K562 (cell line): ENCODE results near the gene ISG20. TPM values are rescaled to one million over a fixed set of nuclear protein-coding genes. Genes with fewer than 3 reads are reported as not detected.

Experiments
- ATAC-seq: fragments of 200-7000 bp; cut with Tn5 transposase; 3 replicates; pipeline ENCODE4 v1.9.1; 2020; ENCODE audit warnings: moderate library complexity
- BruUV-seq: library from RNA; stranded (reverse); fragments of 400-500 nt; replicated peaks from 2 replicates; lab custom pipeline; 2021; lab: Mats Ljungman, UMichigan
- CTCF ChIA-PET: fragments of 300-600 bp; formaldehyde crosslinking; extraction: SDS; loops from one replicate; lab custom pipeline; 2021; ENCODE audit warnings: low intra/inter-chr PET ratio; lab: Yijun Ruan, JAX
- POLR2A ChIA-PET: fragments of 300-600, 350-650 bp; sonication (Branson Sonifier 250); formaldehyde crosslinking; extraction: SDS; loops from one replicate; lab custom pipeline; 2021; ENCODE audit warnings: antibody characterized with exemption, inconsistent platforms; lab: Yijun Ruan, JAX
- DNase-seq, 4 experiments: peaks; one replicate each; pipeline versions ENCODE4 v3.0.0 to v3.0.0-alpha.2; 2011 to 2018; ENCODE audit warnings: low spot score in 3 of 4, mixed read lengths in 3 of 4; ENCODE audit errors: extremely low read depth in 1 of 4
- FAIRE-seq: peaks from 2 replicates; lab custom pipeline; 2011; peaks lifted over from hg19 to GRCh38; lab: Jason Lieb, UNC
- H2AFZ ChIP-seq: 2 replicates; pipeline ENCODE4 v1.6.0; 2011; ENCODE audit warnings: low read depth, low read length, control low read depth, inconsistent platforms
- H3K27ac ChIP-seq: fragments of 200-600 bp; 3 replicates; pipeline ENCODE4 v1.8.0; 2011; ENCODE audit warnings: low read depth, mild to moderate bottlenecking, control low read depth, inconsistent platforms, low read length, moderate library complexity, mixed read lengths; ENCODE audit errors: extremely low read depth
- H3K27me3 ChIP-seq, 2 experiments: fragments of 300-600 bp in 1 of 2; 2 replicates in 1 of 2; 3 replicates in 1 of 2; pipeline versions ENCODE4 v1.6.0 to v1.8.0; 2011; ENCODE audit warnings: inconsistent platforms in 2 of 2, low read length in 2 of 2, mild to moderate bottlenecking in 1 of 2, mixed read lengths in 1 of 2, moderate library complexity in 1 of 2; ENCODE audit not compliant: control insufficient read depth in 2 of 2, insufficient read depth in 2 of 2
- H3K36me3 ChIP-seq: fragments of 300-600 bp; 3 replicates; pipeline ENCODE4 v1.8.0; 2011; ENCODE audit warnings: mild to moderate bottlenecking, low read length, inconsistent platforms; ENCODE audit not compliant: control insufficient read depth, insufficient read depth
- H3K4me1 ChIP-seq, 2 experiments: fragments of 200-600 bp in 1 of 2; replicated peaks in 1 of 2; 2 replicates in 1 of 2; 3 replicates in 1 of 2; pipeline versions ENCODE4 v1.5.1 to v1.8.0; 2011; ENCODE audit warnings: inconsistent platforms in 2 of 2, low read length in 2 of 2, mild to moderate bottlenecking in 1 of 2, mixed read lengths in 1 of 2, moderate library complexity in 1 of 2; ENCODE audit not compliant: control insufficient read depth in 2 of 2, insufficient read depth in 2 of 2
- H3K4me2 ChIP-seq: 2 replicates; pipeline ENCODE4 v1.6.1; 2011; ENCODE audit warnings: low read length, control low read depth, inconsistent platforms, mixed read lengths; ENCODE audit not compliant: insufficient read depth
- H3K4me3 ChIP-seq: fragments of 200-600 bp; sonication (generic), shearing (Covaris generic); 2 replicates; pipeline ENCODE4 v1.5.1; 2016; ENCODE audit warnings: control low read depth, inconsistent platforms
- H3K79me2 ChIP-seq: fragments of 200-600 bp; 3 replicates; pipeline ENCODE4 v1.8.0; 2011; ENCODE audit warnings: low read length, inconsistent platforms; ENCODE audit not compliant: control insufficient read depth, insufficient read depth
- H3K9ac ChIP-seq, 2 experiments: 2 replicates each; pipeline versions ENCODE4 v1.6.0 to v1.6.1; 2011; ENCODE audit warnings: low read depth in 2 of 2, low read length in 2 of 2, control low read depth in 1 of 2, inconsistent platforms in 1 of 2, mild to moderate bottlenecking in 1 of 2, mixed read lengths in 1 of 2; ENCODE audit not compliant: insufficient read depth in 1 of 2
- H3K9me1 ChIP-seq: one replicate; pipeline ENCODE4 v1.6.0; 2011; ENCODE audit warnings: inconsistent platforms, mild to moderate bottlenecking, low read length, moderate library complexity; ENCODE audit not compliant: control insufficient read depth, insufficient read depth
- H3K9me3 ChIP-seq: replicated peaks from 2 replicates; pipeline ENCODE4 v1.5.1; 2011; ENCODE audit warnings: low read depth, low read length, inconsistent platforms; ENCODE audit not compliant: control insufficient read depth, insufficient read depth
- H4K20me1 ChIP-seq: replicated peaks from 2 replicates; pipeline ENCODE4 v1.6.1; 2011; ENCODE audit warnings: low read length, inconsistent platforms, mixed read lengths; ENCODE audit not compliant: control insufficient read depth, insufficient read depth
- ATF3 ChIP-seq, 2 experiments: fragments of 450-650 bp in 1 of 2; sonication (generic) in 1 of 2; formaldehyde crosslinking in 1 of 2; IDR thresholded peaks in 1 of 2; conservative IDR thresholded peaks in 1 of 2; 2 replicates each; pipeline versions ENCODE4 v1.6.1 to v1.8.1; 2016 to 2023; ENCODE audit warnings: mild to moderate bottlenecking in 2 of 2, moderate library complexity in 2 of 2, inconsistent platforms in 1 of 2, missing genetic modification reagents in 1 of 2
- CLOCK ChIP-seq: fragments of 250-450 bp; sonication (Bioruptor Pico); IDR thresholded peaks from 2 replicates; pipeline ENCODE4 v1.4.0; 2020; ENCODE audit warnings: mild to moderate bottlenecking, moderate library complexity, borderline replicate concordance
- NFIC ChIP-seq: fragments of 450-650 bp; IDR thresholded peaks from 2 replicates; pipeline ENCODE4 v1.6.1; 2017; ENCODE audit warnings: mild to moderate bottlenecking, inconsistent platforms
- SRSF9 ChIP-seq: fragments of 200-400 bp; formaldehyde crosslinking; IDR thresholded peaks from 2 replicates; pipeline ENCODE4 v1.6.1; 2017; ENCODE audit warnings: low read depth, low read length, borderline replicate concordance
- ZC3H8 ChIP-seq: fragments of 450-650 bp; IDR thresholded peaks from 2 replicates; pipeline ENCODE4 v1.6.1; 2017
- ZFPM2 ChIP-seq: fragments of 250-450 bp; sonication (Bioruptor Pico); IDR thresholded peaks from 2 replicates; pipeline ENCODE4 v1.5.1; 2022; ENCODE audit warnings: mild to moderate bottlenecking
- ZNF263 ChIP-seq: sonication (generic); formaldehyde crosslinking; IDR thresholded peaks from 2 replicates; pipeline ENCODE4 v1.8.0; 2022; ENCODE audit warnings: mild to moderate bottlenecking, missing genetic modification reagents, borderline replicate concordance
- ZSCAN32 ChIP-seq: fragments of 450-650 bp; formaldehyde crosslinking; IDR thresholded peaks from 2 replicates; pipeline ENCODE4 v1.4.0; 2020; ENCODE audit warnings: mild to moderate bottlenecking, moderate library complexity
- WGBS: fragments of 100-300 bp; shearing (Covaris generic); methylation state at CpG from one replicate; pipeline ENCODE4 v1.1.6; 2016; ENCODE audit warnings: low coverage, mixed read lengths; ENCODE audit not compliant: insufficient coverage; ENCODE audit errors: missing lambda C conversion rate; 5-methylcytosine and 5-hydroxymethylcytosine counted together
- in situ Hi-C: fragments of 300-500 bp; cut with MboI; formaldehyde crosslinking; loops from 4 replicates; pipeline ENCODE4 v1.15.0; 2018; ENCODE audit warnings: inconsistent platforms, mixed read lengths
- intact Hi-C: fragments of 100-400 bp; cut with micrococcal nuclease; formaldehyde crosslinking; loops from 2 replicates; pipeline ENCODE4 v1.14.2; 2022
- polyA plus RNA-seq, 8 experiments: library from polyadenylated mRNA; depleted of rRNA in 4 of 8; stranded (reverse) in 5 of 8; unstranded in 3 of 8; fragments of >200 nt; fragmentation: Nextera tagmentation in 2 of 8; fragmentation: Illumina TruSeq in 1 of 8; extraction: Ambion mirVana in 2 of 8; extraction: Trizol in 1 of 8; gene quantifications; 2 replicates each; pipeline versions ENCODE4 v1.2.1 to v1.2.3, GENCODE V29; 2011 to 2014; ENCODE audit warnings: inconsistent platforms in 1 of 8, missing spikeins in 1 of 8
- total RNA-seq, 7 experiments: library from RNA; depleted of rRNA in 6 of 7; stranded (reverse); fragments of >200 nt in 6 of 7; fragmentation: Illumina TruSeq in 2 of 7; extraction: Trizol in 2 of 7; gene quantifications; 2 replicates each; pipeline versions ENCODE4 v1.2.1 to v1.2.3, GENCODE V29; 2011 to 2021; ENCODE audit warnings: low replicate concordance in 1 of 7

ISG20 gene
- total and polyA plus RNA-seq, 9 of the 15 experiments (the other 6 are each of a cell fraction or from before 2014, with no cell fraction given), result 0.06 to 2.1 (median 1.00) TPM

- no TSS peak for BruUV-seq
- FAIRE-seq, result no peak
- DNase-seq, result no peak
- ChIA-PET CTCF (no interaction called here), POLR2A (interaction anchor here (0.6 to 1.5 kb wide), 2 partner anchors 28 to 136 kb away, joined by 3 read pairs; no protein-coding TSS in a partner anchor)
- Histone ChIP-seq H2AFZ (no peak overlapping the region), H3K9me1 (no peaks in the 10 kb centered on the region), H4K20me1 (peaks cover 3% of the 10 kb centered on the region; the same call in 1 of the 2 replicates), H3K9ac (no peak overlapping the region), H3K9me3 (no peaks in the 10 kb centered on the region), H3K79me2 (no peaks in the 10 kb centered on the region), H3K4me1 (no peaks in the 10 kb centered on the region), H3K4me3 (no peak overlapping the region), H3K4me2 (no peak overlapping the region), H3K27me3 (peaks cover 13 to 63% of the 10 kb centered on the region in 2 experiments; a peak in 4 of 5 replicates), H3K27ac (no peak overlapping the region), H3K36me3 (no peaks in the 10 kb centered on the region)
- TF ChIP-seq ZSCAN32 (no peak), NFIC (no peak), ZC3H8 (no peak), SRSF9 (no peak), ZFPM2 (CRISPR knock-in tag) (no peak), ZNF263 (CRISPR knock-in tag) (peak; percentile 53; the same call in 1 of the 2 replicates), CLOCK (no peak), ATF3 (IDR thresholded peaks at IDR 0.05) (no peak), ATF3 (CRISPR knock-in tag; conservative IDR thresholded peaks at IDR 0.05) (no peak)
- ATAC-seq, result no peak
- in situ Hi-C loops, result no loop called here
- 8% methylated on average over 6 of the region's 8 CpGs for WGBS
- intact Hi-C loops, result no loop called here
Measured at GRCh38 chr15:88652456-88653199, 13.8 kb downstream of the ISG20 start.
